H1 (cell line): ENCODE results near the gene TMEM82. TPM values are rescaled to one million over a fixed set of nuclear protein-coding genes. Genes with fewer than 3 reads are reported as not detected.

Source experiments
- CTCF ChIA-PET: fragments of 300-600 bp; sonication (Branson Sonifier 250); formaldehyde crosslinking; loops from one replicate; lab custom pipeline; 2021; ENCODE audit not compliant: partially characterized antibody; lab: Charles Lee
- POLR2A ChIA-PET: fragments of 300-600 bp; sonication (Branson Sonifier 250); formaldehyde crosslinking; loops from one replicate; lab custom pipeline; 2021; ENCODE audit warnings: inconsistent platforms; ENCODE audit not compliant: partially characterized antibody; lab: Charles Lee
- DNase-seq, 2 experiments: peaks; one replicate each; pipeline versions ENCODE4 v3.0.0 to v3.0.0-alpha.2; 2010 to 2022; ENCODE audit warnings: low spot score in 2 of 2, low read depth in 1 of 2, mixed read lengths in 1 of 2
- FAIRE-seq: peaks from 2 replicates; lab custom pipeline; 2011; peaks lifted over from hg19 to GRCh38; lab: Jason Lieb, UNC
- H2AFZ ChIP-seq: 2 replicates; pipeline ENCODE4 v1.8.1; 2012; ENCODE audit warnings: low read length, inconsistent platforms
- H2AK5ac ChIP-seq: 2 replicates; pipeline ENCODE4 v1.6.1; 2013; ENCODE audit warnings: low read depth, low read length
- H2BK120ac ChIP-seq: replicated peaks from 2 replicates; pipeline ENCODE3; 2013; ENCODE audit warnings: low read depth, low read length, inconsistent platforms
- H2BK12ac ChIP-seq: 2 replicates; pipeline ENCODE4 v1.6.1; 2013; ENCODE audit warnings: low read depth, low read length
- H2BK15ac ChIP-seq: 2 replicates; pipeline ENCODE4 v1.6.1; 2013; ENCODE audit warnings: low read length
- H2BK20ac ChIP-seq: 2 replicates; pipeline ENCODE4 v1.6.1; 2013; ENCODE audit warnings: low read length
- H2BK5ac ChIP-seq: 2 replicates; pipeline ENCODE4 v1.6.1; 2013; ENCODE audit warnings: low read depth, low read length
- H3K14ac ChIP-seq: 2 replicates; pipeline ENCODE4 v1.6.1; 2013; ENCODE audit warnings: inconsistent platforms; ENCODE audit not compliant: insufficient read length
- H3K18ac ChIP-seq: 2 replicates; pipeline ENCODE4 v1.6.1; 2013; ENCODE audit warnings: low read length; ENCODE audit errors: extremely low read depth
- H3K23ac ChIP-seq: 2 replicates; pipeline ENCODE4 v1.6.1; 2013; ENCODE audit warnings: inconsistent platforms; ENCODE audit not compliant: insufficient read length
- H3K23me2 ChIP-seq: 2 replicates; pipeline ENCODE4 v1.6.1; 2013; ENCODE audit warnings: low read depth, low read length
- H3K27ac ChIP-seq: 2 replicates; pipeline ENCODE4 v1.6.1; 2011; ENCODE audit warnings: low read depth, low read length, inconsistent platforms
- H3K27me3 ChIP-seq, 4 experiments: replicated peaks in 1 of 4; 1 replicate in 1 of 4; 2 replicates in 3 of 4; pipeline versions ENCODE4 v1.6.1 to v1.8.1; 2011 to 2013; ENCODE audit warnings: low read length in 3 of 4, mild to moderate bottlenecking in 3 of 4, inconsistent platforms in 2 of 4, mixed read lengths in 2 of 4, moderate library complexity in 1 of 4; ENCODE audit not compliant: control insufficient read depth in 3 of 4, insufficient read depth in 3 of 4; ENCODE audit errors: extremely low read depth in 1 of 4
- H3K36me3 ChIP-seq, 4 experiments: 2 replicates each; pipeline versions ENCODE4 v1.6.1 to v1.8.1; 2011 to 2013; ENCODE audit warnings: mild to moderate bottlenecking in 4 of 4, low read length in 3 of 4, moderate library complexity in 2 of 4, control low read depth in 1 of 4, inconsistent platforms in 1 of 4; ENCODE audit not compliant: insufficient read depth in 4 of 4, control insufficient read depth in 2 of 4
- H3K4ac ChIP-seq: replicated peaks from 2 replicates; pipeline ENCODE3; 2013; ENCODE audit warnings: low read length, low read depth, mixed read lengths, inconsistent platforms; ENCODE audit not compliant: insufficient read length
- H3K4me1 ChIP-seq, 4 experiments: replicated peaks in 1 of 4; 1 replicate in 1 of 4; 2 replicates in 3 of 4; pipeline versions ENCODE4 v1.6.1 to v1.8.1; 2011 to 2013; ENCODE audit warnings: low read length in 3 of 4, inconsistent platforms in 2 of 4, mixed read lengths in 1 of 4; ENCODE audit not compliant: insufficient read depth in 4 of 4, control insufficient read depth in 3 of 4
- H3K4me2 ChIP-seq, 2 experiments: 2 replicates each; pipeline versions ENCODE4 v1.6.1 to v1.8.1; 2011 to 2013; ENCODE audit warnings: low read depth in 2 of 2, low read length in 2 of 2, control low read depth in 1 of 2, inconsistent platforms in 1 of 2, mild to moderate bottlenecking in 1 of 2; ENCODE audit not compliant: insufficient read depth in 1 of 2
- H3K4me3 ChIP-seq, 4 experiments: fragments of 200-600, 300-600 bp in 1 of 4; sonication (generic), shearing (Covaris generic), sonication (Bioruptor Twin) in 1 of 4; 2 replicates each; pipeline versions ENCODE4 v1.5.1 to v1.8.1; 2011 to 2016; ENCODE audit warnings: low read length in 4 of 4, low read depth in 3 of 4, control low read depth in 2 of 4, inconsistent platforms in 2 of 4, mild to moderate bottlenecking in 2 of 4, mixed read lengths in 1 of 4, moderate library complexity in 1 of 4; ENCODE audit not compliant: insufficient read depth in 2 of 4; ENCODE audit errors: extremely low read depth in 1 of 4
- H3K56ac ChIP-seq: replicated peaks from 2 replicates; pipeline ENCODE3; 2013; ENCODE audit warnings: low read depth, mild to moderate bottlenecking, mixed read lengths, low read length, inconsistent platforms; ENCODE audit not compliant: insufficient read length
- H3K79me1 ChIP-seq: 2 replicates; pipeline ENCODE4 v1.6.1; 2013; ENCODE audit warnings: low read depth, low read length, control low read depth
- H3K79me2 ChIP-seq, 2 experiments: 2 replicates each; pipeline versions ENCODE4 v1.6.1 to v1.8.1; 2012 to 2013; ENCODE audit warnings: low read length in 2 of 2, mild to moderate bottlenecking in 2 of 2, inconsistent platforms in 1 of 2; ENCODE audit not compliant: insufficient read depth in 2 of 2, control insufficient read depth in 1 of 2
- H3K9ac ChIP-seq, 4 experiments: replicated peaks in 1 of 4; 1 replicate in 1 of 4; 2 replicates in 3 of 4; pipeline versions ENCODE4 v1.6.1 to v1.8.1; 2011 to 2013; ENCODE audit warnings: low read depth in 3 of 4, low read length in 3 of 4, control low read depth in 2 of 4, mild to moderate bottlenecking in 2 of 4, moderate library complexity in 2 of 4, inconsistent platforms in 1 of 4; ENCODE audit errors: extremely low read depth in 1 of 4
- H3K9me3 ChIP-seq, 2 experiments: 2 replicates each; pipeline versions ENCODE4 v1.6.1 to v1.8.1; 2012 to 2013; ENCODE audit warnings: mild to moderate bottlenecking in 2 of 2, moderate library complexity in 2 of 2, control low read depth in 1 of 2, inconsistent platforms in 1 of 2, low read depth in 1 of 2, low read length in 1 of 2, mixed read lengths in 1 of 2; ENCODE audit not compliant: insufficient read depth in 2 of 2
- H4K20me1 ChIP-seq, 2 experiments: replicated peaks in 1 of 2; 2 replicates each; pipeline versions ENCODE3 to v1.8.1; 2011 to 2013; ENCODE audit warnings: inconsistent platforms in 2 of 2, low read length in 2 of 2, mild to moderate bottlenecking in 1 of 2; ENCODE audit not compliant: insufficient read depth in 2 of 2, control insufficient read depth in 1 of 2
- H4K5ac ChIP-seq: 2 replicates; pipeline ENCODE4 v1.6.1; 2013; ENCODE audit warnings: low read length, low read depth, mixed read lengths, inconsistent platforms; ENCODE audit not compliant: insufficient read length
- H4K8ac ChIP-seq: 2 replicates; pipeline ENCODE4 v1.8.0; 2013; ENCODE audit warnings: mild to moderate bottlenecking, moderate library complexity, low read length, inconsistent platforms; ENCODE audit not compliant: insufficient read depth; ENCODE audit errors: extremely low read depth
- H4K91ac ChIP-seq: replicated peaks from 2 replicates; pipeline ENCODE3; 2013; ENCODE audit warnings: low read length, mixed read lengths, inconsistent platforms; ENCODE audit not compliant: insufficient read length
- EZH2 ChIP-seq: fragments of 200-600 bp; sonication (generic); IDR thresholded peaks from 2 replicates; pipeline ENCODE4 v1.7.1; 2012; ENCODE audit warnings: low read depth, mild to moderate bottlenecking, moderate library complexity, low read length, inconsistent platforms; ENCODE audit not compliant: severe bottlenecking
- HDAC2 ChIP-seq, 2 experiments: fragments of 300-600 bp in 1 of 2; sonication (generic) in 1 of 2; IDR thresholded peaks; 2 replicates each; pipeline ENCODE4 v1.6.1; 2011 to 2012; ENCODE audit warnings: low read depth in 2 of 2, low read length in 2 of 2, mild to moderate bottlenecking in 2 of 2, moderate library complexity in 2 of 2, borderline replicate concordance in 1 of 2, inconsistent platforms in 1 of 2
- HDAC6 ChIP-seq: IDR thresholded peaks from one replicate; pipeline ENCODE4 v1.7.1; 2012; ENCODE audit warnings: low read depth, mild to moderate bottlenecking, inconsistent platforms, low read length, moderate library complexity
- NANOG ChIP-seq: IDR thresholded peaks from 2 replicates; pipeline ENCODE4 v1.6.1; 2011; ENCODE audit warnings: low read length, low read depth, mild to moderate bottlenecking, inconsistent platforms; ENCODE audit not compliant: insufficient read depth, poor library complexity, severe bottlenecking
- POLR2AphosphoS5 ChIP-seq: IDR thresholded peaks from 2 replicates; pipeline ENCODE4 v1.6.1; 2011; ENCODE audit warnings: low read depth, low read length
- WGBS, 2 experiments: shearing (Covaris generic) in 1 of 2; methylation state at CpG; one replicate each; pipeline versions ENCODE4 v1.1.6 to v1.1.7; 2013 to 2015; ENCODE audit warnings: low lambda C conversion rate in 2 of 2, mixed read lengths in 2 of 2, inconsistent platforms in 1 of 2, low coverage in 1 of 2, missing lambda C conversion rate in 1 of 2; ENCODE audit not compliant: insufficient replicate concordance in 2 of 2, insufficient coverage in 1 of 2, insufficient read length in 1 of 2; ENCODE audit errors: extremely low coverage in 1 of 2, missing lambda C conversion rate in 1 of 2; 5-methylcytosine and 5-hydroxymethylcytosine counted together
- polyA plus RNA-seq, 7 experiments: library from polyadenylated mRNA; depleted of rRNA in 3 of 7; stranded (reverse) in 5 of 7; unstranded in 2 of 7; fragments of >200 nt in 5 of 7; fragments of 200-250 nt in 2 of 7; gene quantifications; 1 replicate in 5 of 7; 2 replicates in 1 of 7; 4 replicates in 1 of 7; pipeline versions ENCODE4 v1.2.1 to v1.2.3, GENCODE V29; 2011 to 2013; ENCODE audit warnings: missing spikeins in 2 of 7, mixed read lengths in 2 of 7
- total RNA-seq: library from RNA; stranded (reverse); fragmentation: NEBNext Ultra II Directional; extraction: Animal tissue kit (Norgen Biotek cat#: 25700); gene quantifications from 2 replicates; pipeline ENCODE4 v1.2.1, GENCODE V29; 2021
- TF ChIP-seq, protein P1 (sequence below): IDR thresholded peaks from 2 replicates; pipeline ENCODE4 v1.6.1; 2012; ENCODE audit warnings: inconsistent platforms

TMEM82 gene
- total and polyA plus RNA-seq, 2 of the 8 experiments (the other 6 are each of a cell fraction or from before 2014, with no cell fraction given): 0.32 to 2.1 TPM

DNA sequence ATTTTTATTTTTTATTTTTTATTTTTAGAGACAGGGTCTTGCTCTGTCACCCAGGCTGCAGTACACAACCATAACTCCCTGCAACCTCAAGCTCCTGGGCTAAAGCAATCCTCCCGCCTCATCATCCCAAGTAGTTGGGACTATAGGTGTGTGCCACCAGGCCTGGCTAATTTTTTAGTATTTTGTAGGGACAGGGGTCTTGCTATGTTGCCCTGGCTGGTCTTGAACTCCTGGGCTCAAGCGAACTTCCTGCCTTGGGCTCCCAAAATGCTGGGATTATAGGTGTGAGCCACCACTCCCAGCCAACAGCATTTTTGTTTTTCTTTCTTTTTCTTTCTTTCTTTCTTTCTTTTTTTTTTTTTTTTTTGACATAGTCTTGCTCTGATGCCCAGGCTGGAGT lies 44.1 kb upstream of the TMEM82 start:
- Histone ChIP-seq H3K36me3 (no peaks in the 10 kb centered on the region), H3K14ac (no peak overlapping the region), H2BK12ac (no peak overlapping the region), H2BK120ac (no peak overlapping the region), H3K23ac (no peak overlapping the region), H2BK20ac (no peak overlapping the region), H3K18ac (no peak overlapping the region), H3K27ac (no peak overlapping the region), H4K91ac (no peak overlapping the region), H3K4me3 (no peak overlapping the region), H3K4ac (no peak overlapping the region), H2AFZ (no peak overlapping the region), H4K5ac (no peak overlapping the region), H2BK15ac (no peak overlapping the region), H2AK5ac (no peak overlapping the region), H3K9me3 (no peaks in the 10 kb centered on the region), H3K4me1 (no peaks in the 10 kb centered on the region), H4K8ac (no peak overlapping the region), H3K79me2 (peaks cover 0 to 9% of the 10 kb centered on the region in 2 experiments; a peak in 1 of 4 replicates), H3K56ac (no peak overlapping the region), H3K79me1 (peaks cover 5% of the 10 kb centered on the region), H2BK5ac (no peak overlapping the region), H3K23me2 (no peaks in the 10 kb centered on the region), H3K9ac (no peak overlapping the region), H4K20me1 (peaks cover 3 to 6% of the 10 kb centered on the region in 2 experiments), H3K27me3 (no peaks in the 10 kb centered on the region), H3K4me2 (no peak overlapping the region)
- 93% methylated on average over 2 of the region's 2 CpGs; no CpG with 5 or more reads in 1 of the 2 experiments for WGBS, 2 experiments
- TF ChIP-seq, protein P1, sequence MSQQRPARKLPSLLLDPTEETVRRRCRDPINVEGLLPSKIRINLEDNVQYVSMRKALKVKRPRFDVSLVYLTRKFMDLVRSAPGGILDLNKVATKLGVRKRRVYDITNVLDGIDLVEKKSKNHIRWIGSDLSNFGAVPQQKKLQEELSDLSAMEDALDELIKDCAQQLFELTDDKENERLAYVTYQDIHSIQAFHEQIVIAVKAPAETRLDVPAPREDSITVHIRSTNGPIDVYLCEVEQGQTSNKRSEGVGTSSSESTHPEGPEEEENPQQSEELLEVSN: no peak
- TF ChIP-seq HDAC2 (IDR thresholded peaks at IDR 0.05; ENCODE audit: borderline replicate concordance in 1 of 2, low read depth in 2 of 2, low read length in 2 of 2) (no peak), POLR2AphosphoS5 (no peak), EZH2 (no peak), NANOG (no peak), HDAC6 (no peak)
- FAIRE-seq (no peak), DNase-seq (no peak)
- ChIA-PET CTCF (interaction anchor here (1.4 to 2.7 kb wide), 3 partner anchors 8 to 40 kb away, joined by 4 to 15 read pairs (median 6); no protein-coding TSS in a partner anchor), POLR2A (interaction anchor here (1.1 kb wide), 1 partner anchor 11 kb away, joined by 5 read pairs; no protein-coding TSS in a partner anchor)
